ENCODE data around the gene ADGRE2. TPM values are rescaled to one million over a fixed set of nuclear protein-coding genes. Genes with fewer than 3 reads are reported as not detected.

The ADGRE2 gene
- total RNA-seq, 1 donor from 2014 or later: 0.93 TPM

GRCh38 chr19:14748601-14749000 is 29.8 kb downstream of the ADGRE2 start:
- H3K9me3 Mint-ChIP-seq: no peaks in the 10 kb centered on the region
- no peak overlapping the region for H3K27ac Mint-ChIP-seq
- CTCF ChIA-PET: no interaction called here
- POLR2A ChIA-PET: no interaction called here
- DNase-seq (no peak), ATAC-seq (ENCODE audit: low read depth) (no peak)
- no peak overlapping the region for H3K4me3 Mint-ChIP-seq
- intact Hi-C loops (cut with micrococcal nuclease): no loop called here
- H3K27me3 Mint-ChIP-seq: no peaks in the 10 kb centered on the region
- no peak for TF ChIP-seq CTCF (IDR thresholded peaks at IDR 0.05)
- no peaks in the 10 kb centered on the region for H3K36me3 Mint-ChIP-seq (ENCODE audit: low read depth)
- H3K4me1 Mint-ChIP-seq: no peaks in the 10 kb centered on the region

GRCh38 chr19:14746886-14747285 is 31.5 kb downstream of the ADGRE2 start:
- no peaks in the 10 kb centered on the region for H3K4me1 Mint-ChIP-seq
- POLR2A ChIA-PET: no interaction called here
- DNase-seq: no peak
- CTCF ChIA-PET: no interaction called here
- H3K27me3 Mint-ChIP-seq: no peaks in the 10 kb centered on the region
- H3K4me3 Mint-ChIP-seq: no peak overlapping the region
- no peak for ATAC-seq (ENCODE audit: low read depth)
- H3K9me3 Mint-ChIP-seq: no peaks in the 10 kb centered on the region
- no peak for TF ChIP-seq CTCF (IDR thresholded peaks at IDR 0.05)
- intact Hi-C loops (cut with micrococcal nuclease): no loop called here
- H3K36me3 Mint-ChIP-seq (ENCODE audit: low read depth): no peaks in the 10 kb centered on the region
- H3K27ac Mint-ChIP-seq: no peak overlapping the region

- Mint-ChIP-seq H3K36me3 (ENCODE audit: low read depth) (no peaks in the 10 kb centered on the region), H3K9me3 (no peaks in the 10 kb centered on the region), H3K27ac (no peak overlapping the region), H3K27me3 (peaks cover 2% of the 10 kb centered on the region), H3K4me1 (no peaks in the 10 kb centered on the region), H3K4me3 (no peak overlapping the region)
- no peak for TF ChIP-seq CTCF (IDR thresholded peaks at IDR 0.05)
- intact Hi-C loops (cut with micrococcal nuclease): no loop called here
- ATAC-seq (ENCODE audit: low read depth): no peak
- CTCF ChIA-PET: no interaction called here
- POLR2A ChIA-PET: no interaction called here
- DNase-seq: no peak
Observed at GRCh38 chr19:14735915-14736314, 42.4 kb downstream of the ADGRE2 start.

GRCh38 chr19:14733574-14733973 is 44.8 kb downstream of the ADGRE2 start:
- no peaks in the 10 kb centered on the region for H3K4me1 Mint-ChIP-seq
- POLR2A ChIA-PET: no interaction called here
- ATAC-seq (ENCODE audit: low read depth) (no peak), DNase-seq (no peak)
- no peak overlapping the region for H3K4me3 Mint-ChIP-seq
- no peak overlapping the region for H3K27ac Mint-ChIP-seq
- peaks cover 3% of the 10 kb centered on the region for H3K27me3 Mint-ChIP-seq
- intact Hi-C loops (cut with micrococcal nuclease): no loop called here
- CTCF ChIA-PET: no interaction called here
- H3K9me3 Mint-ChIP-seq: peaks cover 5% of the 10 kb centered on the region
- no peaks in the 10 kb centered on the region for H3K36me3 Mint-ChIP-seq (ENCODE audit: low read depth)
- TF ChIP-seq CTCF (IDR thresholded peaks at IDR 0.05): no peak

GRCh38 chr19:14732510-14732909 is 45.9 kb downstream of the ADGRE2 start:
- Mint-ChIP-seq H3K36me3 (ENCODE audit: low read depth) (no peaks in the 10 kb centered on the region), H3K27ac (no peak overlapping the region), H3K9me3 (peaks cover 12% of the 10 kb centered on the region), H3K27me3 (peaks cover 3% of the 10 kb centered on the region), H3K4me3 (no peak overlapping the region), H3K4me1 (no peaks in the 10 kb centered on the region)
- ChIA-PET CTCF (no interaction called here), POLR2A (no interaction called here)
- no peak for TF ChIP-seq CTCF (IDR thresholded peaks at IDR 0.05)
- ATAC-seq (ENCODE audit: low read depth) (no peak), DNase-seq (no peak)
- intact Hi-C loops (cut with micrococcal nuclease): no loop called here

All from activated B cell treated with CpG ODN at 0.5 μM for 24 hours (primary cell).